Naive thymus-derived CD4-positive, alpha-beta T cell (primary cell): Measurements from ENCODE around the gene INSIG1. TPM values are rescaled to one million over a fixed set of nuclear protein-coding genes. Genes with fewer than 3 reads are reported as not detected.

Experiments used
- ATAC-seq: fragments of 150-1000 bp; cut with Tn5 transposase; 2 replicates; pipeline ENCODE4 v1.10.0; 2021; ENCODE audit warnings: mild to moderate bottlenecking, moderate library complexity
- CTCF ChIA-PET: fragments of 350-600 bp; sonication (Branson Sonifier 250); formaldehyde crosslinking; loops from one replicate; lab custom pipeline; 2021; ENCODE audit warnings: antibody characterized with exemption; lab: Charles Lee
- POLR2A ChIA-PET: fragments of 350-600 bp; sonication (Branson Sonifier 250); formaldehyde crosslinking; loops from one replicate; lab custom pipeline; 2021; ENCODE audit warnings: antibody characterized with exemption, inconsistent platforms; lab: Charles Lee
- DNase-seq, 9 donors: peaks; one replicate each; pipeline versions ENCODE4 v3.0.0 to v3.0.0-alpha.2; 2020 to 2022; ENCODE audit warnings: mixed read lengths in 1 of 9
- H3K27ac ChIP-seq: one replicate; pipeline ENCODE4 v1.7.0; 2013; ENCODE audit warnings: mild to moderate bottlenecking, low read depth, low read length, moderate library complexity
- H3K27me3 ChIP-seq, 2 donors: one replicate each; pipeline ENCODE4 v1.7.0; 2013; ENCODE audit warnings: low read length in 2 of 2, mild to moderate bottlenecking in 2 of 2, moderate library complexity in 2 of 2; ENCODE audit not compliant: control insufficient read depth in 2 of 2, insufficient read depth in 2 of 2
- H3K36me3 ChIP-seq, 3 experiments: 1 replicate in 2 of 3; 2 replicates in 1 of 3; pipeline ENCODE4 v1.7.0; 2013; ENCODE audit warnings: low read length in 3 of 3, mild to moderate bottlenecking in 3 of 3, moderate library complexity in 1 of 3; ENCODE audit not compliant: insufficient read depth in 3 of 3, control insufficient read depth in 2 of 3
- H3K4me1 ChIP-seq, 2 donors: one replicate each; pipeline ENCODE4 v1.7.0; 2013; ENCODE audit warnings: low read length in 2 of 2, mild to moderate bottlenecking in 2 of 2, moderate library complexity in 1 of 2; ENCODE audit not compliant: control insufficient read depth in 2 of 2, insufficient read depth in 2 of 2
- H3K4me3 ChIP-seq: 2 replicates; pipeline ENCODE4 v1.7.0; 2013; ENCODE audit warnings: mild to moderate bottlenecking, low read length
- H3K9me3 ChIP-seq, 3 experiments: 1 replicate in 2 of 3; 2 replicates in 1 of 3; pipeline ENCODE4 v1.7.0; 2013; ENCODE audit warnings: low read length in 3 of 3; ENCODE audit not compliant: control insufficient read depth in 2 of 3
- H3K27ac Mint-ChIP-seq, 9 donors: one replicate each; pipeline ENCODE4 v1.8.0; 2020 to 2022; ENCODE audit warnings: mixed read lengths in 9 of 9, mild to moderate bottlenecking in 8 of 9, moderate library complexity in 5 of 9, inconsistent platforms in 2 of 9
- H3K27me3 Mint-ChIP-seq, 5 donors: one replicate each; pipeline ENCODE4 v1.8.0; 2021 to 2022; ENCODE audit warnings: mixed read lengths in 5 of 5, mild to moderate bottlenecking in 1 of 5
- H3K36me3 Mint-ChIP-seq, 5 donors: one replicate each; pipeline ENCODE4 v1.8.0; 2020 to 2022; ENCODE audit warnings: mixed read lengths in 5 of 5, mild to moderate bottlenecking in 3 of 5, inconsistent platforms in 1 of 5
- H3K4me1 Mint-ChIP-seq, 7 donors: one replicate each; pipeline ENCODE4 v1.8.0; 2020 to 2022; ENCODE audit warnings: mixed read lengths in 7 of 7, mild to moderate bottlenecking in 3 of 7, inconsistent platforms in 1 of 7
- H3K4me3 Mint-ChIP-seq, 10 donors: one replicate each; pipeline ENCODE4 v1.8.0; 2020 to 2022; ENCODE audit warnings: mild to moderate bottlenecking in 10 of 10, mixed read lengths in 10 of 10, moderate library complexity in 6 of 10, inconsistent platforms in 2 of 10
- H3K9me3 Mint-ChIP-seq, 11 donors: one replicate each; pipeline ENCODE4 v1.8.0; 2020 to 2022; ENCODE audit warnings: mixed read lengths in 11 of 11, mild to moderate bottlenecking in 4 of 11, inconsistent platforms in 1 of 11, moderate library complexity in 1 of 11
- intact Hi-C, 2 donors: fragments of 100-400 bp; cut with micrococcal nuclease; formaldehyde crosslinking; loops; one replicate each; pipeline ENCODE4 v1.15.1; 2023
- polyA plus RNA-seq, 2 donors: library from polyadenylated mRNA; unstranded; fragments of 300-500 nt; fragmentation: Illumina TruSeq; gene quantifications; one replicate each; pipeline ENCODE4 v1.2.3, GENCODE V29; 2021
- total RNA-seq, 6 experiments: library from RNA in 5 of 6; stranded (reverse) in 5 of 6; gene quantifications; 1 replicate in 5 of 6; 2 replicates in 1 of 6; pipeline ENCODE4 v1.2.3 and lab custom pipeline; 2021 to 2026

Gene INSIG1
- total and polyA plus RNA-seq, 7 experiments from 2014 or later: 22.2 to 70.0 (median 46.3) TPM

DNA sequence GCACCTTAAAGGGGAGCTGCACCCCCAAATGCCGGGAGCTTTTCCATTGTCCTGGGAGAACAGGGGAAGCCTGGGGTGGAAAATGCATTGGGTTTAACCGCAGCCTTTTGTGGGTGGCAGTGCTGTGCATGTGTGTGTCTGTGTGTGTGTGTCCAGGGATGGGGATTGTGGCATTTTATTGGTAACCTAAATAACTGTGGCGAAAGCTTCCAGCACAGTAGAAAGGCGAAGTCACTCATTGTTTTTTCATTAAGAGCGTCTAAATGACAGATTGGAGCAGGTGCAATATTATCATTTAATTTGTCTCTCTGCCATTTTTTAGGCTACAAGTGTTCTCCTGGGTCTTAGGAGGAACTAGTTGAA, 55.1 kb downstream of the INSIG1 start:
- ATAC-seq (no peak), DNase-seq (no peak)
- no peaks in the 10 kb centered on the region for H3K4me1 ChIP-seq
- no peak overlapping the region for H3K27ac ChIP-seq
- no peak overlapping the region for H3K27ac Mint-ChIP-seq
- no peak overlapping the region for H3K4me3 ChIP-seq
- H3K9me3 Mint-ChIP-seq: peaks cover 0 to 8% (median 0%) of the 10 kb centered on the region in 11 donors
- no peaks in the 10 kb centered on the region for H3K4me1 Mint-ChIP-seq
- H3K4me3 Mint-ChIP-seq: no peak overlapping the region
- CTCF ChIA-PET: no interaction called here
- H3K36me3 ChIP-seq: no peaks in the 10 kb centered on the region
- no peaks in the 10 kb centered on the region for H3K27me3 ChIP-seq
- H3K36me3 Mint-ChIP-seq: no peaks in the 10 kb centered on the region
- peaks cover 0 to 23% (median 7%) of the 10 kb centered on the region in 5 donors for H3K27me3 Mint-ChIP-seq
- no peaks in the 10 kb centered on the region for H3K9me3 ChIP-seq
- POLR2A ChIA-PET: no interaction called here
- intact Hi-C loops: no loop called here

DNA sequence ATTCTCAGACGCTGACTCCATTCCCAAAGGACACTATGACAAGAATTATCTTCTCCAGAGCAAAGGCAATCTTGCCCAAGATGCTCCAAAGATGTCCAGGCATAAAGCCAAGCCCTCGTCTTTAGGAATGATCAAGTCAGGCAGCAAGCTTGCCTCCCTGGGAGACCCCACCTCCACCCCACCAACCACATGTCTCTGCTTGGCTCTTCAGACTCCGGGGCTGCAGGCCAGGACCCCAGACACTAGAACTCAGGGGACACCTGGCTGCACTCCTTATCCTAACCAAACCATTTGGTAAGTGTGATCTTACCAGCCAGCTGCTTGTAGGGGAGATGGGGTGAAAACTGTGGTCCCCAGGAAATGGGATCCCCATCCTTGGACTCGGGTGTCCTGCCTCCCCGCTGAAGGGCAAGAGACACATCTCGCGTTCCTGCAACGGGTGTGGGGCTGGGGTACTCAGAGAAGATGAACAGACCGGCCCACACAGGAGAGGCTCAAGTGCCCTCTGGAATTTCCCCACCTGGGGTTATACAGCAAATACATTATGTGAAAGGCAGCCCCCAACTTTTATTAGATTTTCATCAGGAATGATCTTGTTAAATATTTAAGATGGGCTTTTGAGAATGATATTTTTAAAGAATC, 55.7 kb downstream of the INSIG1 start:
- no peaks in the 10 kb centered on the region for H3K36me3 ChIP-seq
- CTCF ChIA-PET: no interaction called here
- peaks cover 0 to 8% (median 0%) of the 10 kb centered on the region in 11 donors for H3K9me3 Mint-ChIP-seq
- H3K4me1 Mint-ChIP-seq: peaks cover 0 to 2% (median 0%) of the 10 kb centered on the region in 7 donors
- H3K4me3 ChIP-seq: no peak overlapping the region
- no peak for ATAC-seq
- no peak overlapping the region for H3K27ac ChIP-seq
- no peaks in the 10 kb centered on the region for H3K27me3 ChIP-seq
- H3K4me3 Mint-ChIP-seq: no peak overlapping the region
- DNase-seq: no peak
- no peaks in the 10 kb centered on the region for H3K9me3 ChIP-seq
- H3K4me1 ChIP-seq: no peaks in the 10 kb centered on the region
- POLR2A ChIA-PET: no interaction called here
- peaks cover 0 to 23% (median 7%) of the 10 kb centered on the region in 5 donors for H3K27me3 Mint-ChIP-seq
- H3K27ac Mint-ChIP-seq: no peak overlapping the region
- intact Hi-C loops: no loop called here
- no peaks in the 10 kb centered on the region for H3K36me3 Mint-ChIP-seq

DNA sequence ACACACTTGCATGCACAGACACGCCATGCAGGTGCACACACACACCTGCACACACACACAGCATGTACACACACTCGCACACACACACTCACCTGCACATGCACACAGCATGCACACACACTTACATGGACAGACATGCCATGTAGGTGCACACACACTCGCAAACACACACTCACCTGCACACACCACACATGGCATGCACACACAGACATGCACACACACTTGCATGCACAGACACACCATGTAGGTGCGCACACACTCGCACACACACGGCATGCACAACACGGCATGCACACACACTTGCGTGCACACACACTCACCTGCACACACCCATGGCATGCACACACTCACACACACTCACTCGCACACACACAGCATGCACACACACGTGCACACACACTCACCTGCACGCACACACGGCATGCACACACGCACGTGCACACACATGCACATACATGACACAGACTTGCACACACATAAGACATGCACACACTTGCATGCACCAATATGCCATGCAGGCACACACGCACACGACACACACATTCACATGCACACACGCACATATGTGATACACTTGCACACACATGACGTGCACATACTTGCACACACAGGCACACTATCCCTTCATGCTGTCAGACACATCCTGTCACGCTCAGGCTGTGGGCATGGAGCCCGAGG, 56.8 kb downstream of the INSIG1 start:
- H3K4me1 ChIP-seq: no peaks in the 10 kb centered on the region
- ATAC-seq (no peak), DNase-seq (no peak)
- CTCF ChIA-PET: no interaction called here
- Mint-ChIP-seq H3K4me1 (peaks cover 0 to 2% (median 0%) of the 10 kb centered on the region in 7 donors), H3K27me3 (peaks cover 0 to 24% (median 7%) of the 10 kb centered on the region in 5 donors), H3K27ac (peak overlapping the region in 1 of 9 donors; percentile 28), H3K36me3 (no peaks in the 10 kb centered on the region), H3K9me3 (peaks cover 0 to 8% (median 0%) of the 10 kb centered on the region in 11 donors), H3K4me3 (no peak overlapping the region)
- POLR2A ChIA-PET: no interaction called here
- no peaks in the 10 kb centered on the region for H3K36me3 ChIP-seq
- no peaks in the 10 kb centered on the region for H3K27me3 ChIP-seq
- H3K27ac ChIP-seq: no peak overlapping the region
- H3K4me3 ChIP-seq: no peak overlapping the region
- H3K9me3 ChIP-seq: no peaks in the 10 kb centered on the region
- intact Hi-C loops: no loop called here

DNA sequence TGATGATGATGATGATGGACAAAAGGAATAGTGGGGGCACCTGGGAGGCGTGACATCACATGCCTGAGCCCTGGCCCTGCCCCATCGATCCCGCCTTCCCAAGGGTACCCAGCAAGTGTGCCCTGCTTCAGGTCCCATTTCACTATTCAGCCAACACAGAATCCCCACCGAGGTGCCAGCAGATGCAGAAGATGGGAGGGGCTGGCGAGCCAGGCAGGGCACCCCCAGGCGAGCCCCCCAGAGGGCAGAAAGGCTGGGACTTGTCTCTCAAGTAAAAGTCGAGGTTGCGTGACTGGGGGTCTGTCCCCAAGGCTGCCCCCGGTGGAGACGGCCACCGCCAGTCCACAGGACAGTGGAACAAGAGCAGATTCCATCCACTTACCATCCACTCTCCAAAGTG, 57.5 kb downstream of the INSIG1 start:
- no peaks in the 10 kb centered on the region for H3K36me3 Mint-ChIP-seq
- H3K27ac ChIP-seq: no peak overlapping the region
- ChIA-PET CTCF (no interaction called here), POLR2A (no interaction called here)
- DNase-seq (no peak), ATAC-seq (no peak)
- no peaks in the 10 kb centered on the region for H3K4me1 ChIP-seq
- no peak overlapping the region for H3K4me3 ChIP-seq
- peaks cover 0 to 30% (median 9%) of the 10 kb centered on the region in 5 donors for H3K27me3 Mint-ChIP-seq
- peaks cover 0 to 8% (median 0%) of the 10 kb centered on the region in 11 donors for H3K9me3 Mint-ChIP-seq
- H3K4me1 Mint-ChIP-seq: peaks cover 0 to 2% (median 0%) of the 10 kb centered on the region in 7 donors
- no peak overlapping the region for H3K4me3 Mint-ChIP-seq
- H3K27me3 ChIP-seq: no peaks in the 10 kb centered on the region
- intact Hi-C loops: no loop called here
- no peaks in the 10 kb centered on the region for H3K9me3 ChIP-seq
- H3K27ac Mint-ChIP-seq: no peak overlapping the region
- no peaks in the 10 kb centered on the region for H3K36me3 ChIP-seq

DNA sequence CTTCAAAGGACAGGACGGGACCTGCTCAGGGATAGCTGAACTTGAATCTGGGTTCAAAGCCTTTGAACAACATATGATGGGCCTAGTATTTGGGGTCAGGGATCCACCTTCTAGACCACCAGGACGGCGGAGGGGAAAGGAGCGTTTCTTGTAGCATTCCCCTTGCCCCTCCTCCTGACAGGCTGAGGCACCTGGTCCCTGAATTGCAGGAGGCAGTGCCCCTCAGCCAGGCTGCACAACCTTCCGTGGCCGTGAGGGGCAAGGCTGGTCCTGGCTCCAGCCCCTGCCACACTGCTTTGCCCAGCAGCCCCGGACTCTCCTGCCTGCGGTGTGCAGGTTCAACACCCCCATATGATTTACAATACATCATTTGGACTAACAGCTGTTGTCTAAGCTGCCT, 58.1 kb downstream of the INSIG1 start:
- H3K4me1 Mint-ChIP-seq: peaks cover 0 to 3% (median 0%) of the 10 kb centered on the region in 7 donors
- Histone ChIP-seq H3K4me1 (no peaks in the 10 kb centered on the region), H3K4me3 (no peak overlapping the region), H3K27me3 (no peaks in the 10 kb centered on the region), H3K9me3 (no peaks in the 10 kb centered on the region), H3K36me3 (no peaks in the 10 kb centered on the region), H3K27ac (no peak overlapping the region)
- H3K4me3 Mint-ChIP-seq: no peak overlapping the region
- ATAC-seq (no peak), DNase-seq (no peak)
- intact Hi-C loops: no loop called here
- no peak overlapping the region for H3K27ac Mint-ChIP-seq
- no peaks in the 10 kb centered on the region for H3K36me3 Mint-ChIP-seq
- peaks cover 0 to 8% (median 0%) of the 10 kb centered on the region in 11 donors for H3K9me3 Mint-ChIP-seq
- POLR2A ChIA-PET: no interaction called here
- H3K27me3 Mint-ChIP-seq: peaks cover 3 to 35% (median 14%) of the 10 kb centered on the region in 5 donors
- CTCF ChIA-PET: interaction anchor here (0.6 kb wide), 1 partner anchor 428 kb away, joined by 3 read pairs; no protein-coding TSS in a partner anchor

DNA sequence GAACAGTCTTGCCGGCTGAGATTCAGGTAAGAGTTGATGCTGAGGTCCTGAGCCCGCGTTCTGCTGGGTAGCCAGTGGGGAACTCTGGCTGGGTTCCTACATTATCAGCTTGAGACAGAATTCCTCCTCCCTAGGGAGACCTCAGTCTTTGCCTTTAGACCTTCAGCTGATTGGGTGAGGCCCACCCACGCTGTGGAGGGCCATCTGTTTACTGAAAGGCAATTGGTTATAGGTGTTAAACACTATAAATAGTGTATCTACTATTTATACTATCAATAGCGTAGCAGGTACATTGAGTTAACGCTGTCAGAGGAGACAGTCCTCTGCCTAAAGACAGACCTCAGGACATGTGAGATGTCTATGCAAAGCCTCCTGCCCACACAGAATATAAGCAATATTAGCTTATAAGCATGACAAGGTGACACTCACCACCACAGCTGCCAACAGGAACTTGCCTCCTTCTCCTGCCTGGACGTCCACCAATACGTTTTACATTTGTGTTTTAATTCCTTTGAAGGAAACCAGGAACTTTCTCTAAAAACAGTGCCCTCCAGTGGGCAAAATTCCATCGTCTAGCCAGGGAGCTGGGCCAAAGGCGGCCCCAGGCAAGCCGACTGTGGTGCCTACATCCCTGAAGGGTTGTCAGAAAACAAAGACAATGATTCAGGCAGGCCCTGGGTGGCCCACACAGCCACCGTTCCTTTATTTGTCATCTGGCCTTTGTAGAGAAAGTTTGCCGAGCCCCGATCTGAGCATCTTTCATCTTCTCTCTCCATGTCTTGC, 58.8 kb downstream of the INSIG1 start:
- ATAC-seq (no peak), DNase-seq (no peak)
- CTCF ChIA-PET: interaction anchor here (0.6 kb wide), 1 partner anchor 429 kb away, joined by 3 read pairs; no protein-coding TSS in a partner anchor
- Mint-ChIP-seq H3K27ac (peak overlapping the region in 1 of 9 donors; percentile 16), H3K4me3 (no peak overlapping the region), H3K9me3 (peaks cover 0 to 8% (median 0%) of the 10 kb centered on the region in 11 donors), H3K36me3 (no peaks in the 10 kb centered on the region), H3K4me1 (peaks cover 0 to 4% (median 0%) of the 10 kb centered on the region in 7 donors), H3K27me3 (peaks cover 6 to 36% (median 12%) of the 10 kb centered on the region in 5 donors)
- H3K27me3 ChIP-seq: no peaks in the 10 kb centered on the region
- H3K4me3 ChIP-seq: no peak overlapping the region
- H3K27ac ChIP-seq: no peak overlapping the region
- intact Hi-C loops: no loop called here
- no peaks in the 10 kb centered on the region for H3K36me3 ChIP-seq
- H3K4me1 ChIP-seq: no peaks in the 10 kb centered on the region
- H3K9me3 ChIP-seq: no peaks in the 10 kb centered on the region
- POLR2A ChIA-PET: no interaction called here
